ENCODE results near the gene ZNF853.
"Not testable (repeated sequence)": the region's sequence is repeated elsewhere in the genome, so short reads cannot be mapped to it uniquely, and the experiment has no call there.

The ZNF853 gene

GRCh38 chr7:6652446-6653011, 37.1 kb downstream of the ZNF853 start:
- no peak for DNase-seq

GRCh38 chr7:6653071-6654003, 37.9 kb downstream of the ZNF853 start:
- DNase-seq: no peak

- no peak for DNase-seq
Observed at GRCh38 chr7:6654113-6654841, 38.9 kb downstream of the ZNF853 start.

GRCh38 chr7:6654842-6655610, 39.6 kb downstream of the ZNF853 start:
- no peak for DNase-seq

GRCh38 chr7:6655636-6656385, 40.4 kb downstream of the ZNF853 start:
- no peak for DNase-seq

GRCh38 chr7:6656413-6656812, 41.0 kb downstream of the ZNF853 start:
- no peak for DNase-seq

GRCh38 chr7:6658618-6659345, 43.4 kb downstream of the ZNF853 start:
- DNase-seq: peak in 1 of 3 experiments; percentile 41

- not testable (repeated sequence) for DNase-seq
Observed at GRCh38 chr7:6670851-6671250, 55.4 kb downstream of the ZNF853 start.

Data from NCI-H1417 (cell line).